HG03342 (cell line): ENCODE data around the gene ARGLU1.

Source experiments
- ATAC-seq: cut with Tn5 transposase; IDR thresholded peaks from one replicate; pipeline ENCODE4 v1.9.1; 2021; ENCODE audit warnings: mild to moderate bottlenecking, moderate library complexity; ENCODE audit not compliant: unreplicated experiment

ARGLU1 gene

DNA sequence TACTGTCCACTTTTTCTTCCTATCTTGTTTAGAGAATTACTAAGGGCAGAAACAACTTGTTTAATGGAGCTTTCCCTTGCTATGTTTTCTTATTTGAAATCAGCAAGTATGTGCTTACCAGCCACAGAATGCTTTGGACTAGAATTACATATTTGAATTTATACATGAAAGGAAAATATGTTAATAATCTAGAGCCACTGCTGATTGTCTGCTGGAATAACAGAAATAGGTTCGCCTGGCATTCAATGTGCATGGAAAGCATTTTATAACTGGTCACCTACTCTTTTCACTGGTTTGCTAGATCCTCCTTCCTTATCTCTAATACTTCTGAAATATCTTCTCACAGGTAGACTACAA lies 40.5 kb downstream of the ARGLU1 start:
- no peak for ATAC-seq

DNA sequence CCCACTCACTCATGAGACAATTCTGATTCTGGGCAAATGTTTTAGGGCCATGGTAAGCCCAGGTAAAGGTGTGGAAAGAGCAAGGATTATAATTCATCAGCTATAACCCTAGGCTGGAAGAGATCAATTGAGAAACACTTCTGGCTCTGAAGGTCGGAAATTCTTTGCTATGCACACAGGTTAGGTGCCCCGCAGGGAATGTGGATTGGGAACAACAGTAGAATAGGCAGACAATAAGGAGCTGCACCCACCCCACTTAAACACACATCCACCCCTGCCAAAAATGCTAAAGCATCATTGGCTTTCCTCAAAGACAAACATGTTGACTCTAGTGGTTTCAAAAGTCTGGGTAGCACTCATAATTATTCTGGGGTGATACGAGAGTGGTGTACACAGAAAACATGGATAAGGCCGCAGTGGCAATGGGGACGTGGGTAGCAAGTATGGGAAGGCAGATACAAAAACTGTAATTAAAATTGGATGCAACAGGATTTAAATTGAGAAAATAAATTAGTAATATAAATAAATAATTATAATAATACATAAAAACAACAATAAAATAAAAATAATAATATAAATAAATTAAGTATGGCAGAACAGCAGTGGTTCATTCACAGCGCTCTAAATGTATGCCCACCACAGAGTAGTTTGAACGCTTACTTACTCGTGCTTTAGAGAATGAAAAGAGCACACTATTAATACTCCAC lies 41.0 kb downstream of the ARGLU1 start:
- no peak for ATAC-seq

DNA sequence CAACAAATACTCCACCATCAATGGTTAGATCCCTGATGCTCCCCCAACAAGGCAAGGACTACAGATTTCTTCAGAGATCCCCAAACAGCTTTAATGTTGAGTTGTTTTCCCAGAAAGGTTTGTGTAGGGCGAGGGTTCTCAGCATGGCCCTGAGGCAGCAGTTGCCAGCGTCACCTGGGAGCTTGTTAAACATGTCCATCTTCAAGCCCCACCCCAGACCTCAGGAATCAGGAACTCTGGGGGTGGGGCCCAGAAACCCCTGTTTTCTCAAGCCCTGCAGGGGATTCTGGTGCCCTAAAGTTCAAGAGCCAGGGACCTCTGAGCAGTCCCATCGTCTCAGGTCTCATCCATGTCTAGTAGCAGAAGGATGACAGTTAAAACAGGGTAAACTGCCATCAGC lies 42.1 kb downstream of the ARGLU1 start:
- no peak for ATAC-seq

DNA sequence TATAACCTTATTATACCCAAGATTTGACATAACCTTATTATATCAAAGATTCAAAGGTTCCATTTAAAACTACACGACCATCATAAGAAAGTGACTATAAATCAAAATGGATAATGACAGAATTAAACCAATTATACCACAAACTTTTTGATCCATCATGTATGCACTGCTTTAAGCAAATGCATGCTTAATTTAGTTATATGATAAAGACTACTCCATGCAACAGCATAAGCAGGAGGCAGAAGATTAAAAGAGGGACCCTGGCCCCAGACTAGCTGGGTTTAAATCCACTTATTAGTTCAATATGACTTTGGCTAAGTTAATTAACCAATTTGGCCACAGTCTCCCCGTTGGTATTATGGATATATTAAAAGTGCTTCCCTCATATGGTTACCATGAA lies 43.8 kb downstream of the ARGLU1 start:
- ATAC-seq = no peak

DNA sequence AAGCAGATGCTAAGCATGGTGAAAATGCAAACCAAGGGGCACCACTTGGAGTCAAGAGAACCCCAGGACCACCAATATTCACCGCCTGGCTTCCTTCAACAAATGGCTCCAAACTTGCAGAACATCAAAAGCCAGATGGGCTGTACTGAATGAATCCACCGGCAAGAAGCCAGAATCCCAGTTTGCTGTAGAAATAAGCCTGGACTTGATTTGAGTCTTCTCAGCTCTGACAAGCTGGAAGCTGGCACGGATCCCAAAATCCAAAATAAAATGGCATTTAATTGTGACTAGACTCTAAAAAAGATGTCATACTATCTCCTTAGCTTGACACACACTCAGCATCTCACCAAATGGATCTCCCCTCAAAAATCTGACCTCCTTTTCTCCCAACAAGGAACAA lies 44.4 kb downstream of the ARGLU1 start:
- no peak for ATAC-seq

DNA sequence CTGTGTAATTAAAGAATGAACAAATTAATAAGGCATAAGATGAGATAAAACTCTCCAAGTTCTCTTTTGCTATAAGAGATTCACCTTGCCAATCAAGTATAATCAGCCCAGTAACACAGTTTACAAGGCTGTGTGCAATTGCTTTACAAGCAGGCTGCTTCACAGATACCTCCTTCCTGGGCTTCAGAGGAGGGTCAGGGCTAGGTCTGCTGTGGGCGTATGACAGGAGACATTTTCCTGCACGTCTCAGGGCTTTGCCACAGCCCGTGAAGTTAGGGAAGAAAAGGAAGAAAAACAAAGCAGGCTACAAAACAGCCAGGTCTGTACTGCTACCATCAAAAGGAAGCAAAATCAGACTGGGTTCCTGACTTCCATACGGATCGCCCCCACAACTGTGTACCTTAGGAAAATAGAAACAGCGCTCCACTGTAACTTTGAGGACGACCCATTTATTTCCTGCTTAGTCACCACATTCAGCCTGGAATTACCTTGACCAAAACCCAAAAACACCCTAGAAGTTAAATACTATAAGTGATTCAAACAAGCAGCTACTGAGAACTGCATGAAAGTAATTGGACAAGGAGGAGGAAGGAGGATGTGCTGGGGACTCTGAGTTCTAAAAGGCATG lies 44.9 kb downstream of the ARGLU1 start:
- no peak for ATAC-seq

DNA sequence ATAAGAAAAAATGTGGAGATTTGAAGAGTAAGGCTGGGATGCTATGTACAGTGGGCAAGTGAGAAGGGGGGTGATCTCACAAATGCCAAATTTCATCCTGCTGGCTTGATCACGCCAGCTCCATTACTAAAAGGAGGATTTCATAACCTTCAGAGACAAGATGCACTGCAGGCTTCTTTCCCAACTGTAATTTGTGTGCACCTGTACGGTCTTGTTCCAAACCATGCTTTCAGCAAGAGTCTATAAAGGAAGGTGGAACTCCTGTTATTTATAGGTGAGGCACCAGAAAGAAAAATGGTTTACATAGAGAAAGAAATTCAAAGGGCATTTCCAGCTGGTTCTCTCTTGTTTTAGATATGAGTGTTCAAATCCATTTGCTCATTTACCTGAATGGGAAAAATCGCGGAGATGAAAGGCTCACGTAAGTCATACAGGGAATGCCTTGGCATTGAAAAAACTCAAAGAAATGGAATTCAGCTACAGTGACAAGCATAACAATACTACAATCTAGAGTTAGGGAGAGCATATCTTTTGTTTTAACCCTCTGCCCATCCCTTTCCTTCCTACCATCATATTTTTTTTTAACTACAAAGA lies 45.7 kb downstream of the ARGLU1 start:
- no peak for ATAC-seq

DNA sequence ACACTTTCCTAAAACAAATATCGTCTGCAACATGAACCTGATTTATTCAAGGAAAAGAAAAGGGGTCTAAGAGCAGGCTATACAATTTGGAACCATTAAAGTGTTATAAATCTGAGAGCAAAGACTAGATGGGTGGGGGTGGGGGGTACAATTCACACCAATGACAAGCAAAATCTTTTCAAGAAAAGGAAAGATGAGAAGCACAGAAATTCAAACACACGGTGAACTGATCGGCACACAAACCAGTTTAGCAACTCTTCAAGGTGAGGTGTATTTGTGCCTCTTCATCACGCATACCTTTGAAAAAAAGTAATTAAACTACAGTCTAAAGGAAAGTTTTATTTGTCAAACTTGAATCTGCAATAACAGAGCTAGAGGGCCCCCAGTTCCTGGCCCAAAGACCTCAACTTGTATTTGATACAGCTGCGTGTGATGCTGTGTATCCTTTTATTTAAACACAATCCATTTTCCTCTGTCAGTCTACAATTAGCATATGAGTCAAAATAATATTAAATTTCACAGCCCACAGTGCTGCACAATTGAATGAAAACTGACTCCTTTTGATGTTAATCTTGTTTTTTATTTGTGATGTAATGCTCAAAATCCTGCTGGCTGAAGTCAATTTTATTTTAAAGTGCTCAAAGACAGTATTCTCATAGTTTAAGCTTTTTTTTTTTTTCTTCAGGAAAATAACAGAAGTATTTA lies 46.7 kb downstream of the ARGLU1 start:
- ATAC-seq = no peak

DNA sequence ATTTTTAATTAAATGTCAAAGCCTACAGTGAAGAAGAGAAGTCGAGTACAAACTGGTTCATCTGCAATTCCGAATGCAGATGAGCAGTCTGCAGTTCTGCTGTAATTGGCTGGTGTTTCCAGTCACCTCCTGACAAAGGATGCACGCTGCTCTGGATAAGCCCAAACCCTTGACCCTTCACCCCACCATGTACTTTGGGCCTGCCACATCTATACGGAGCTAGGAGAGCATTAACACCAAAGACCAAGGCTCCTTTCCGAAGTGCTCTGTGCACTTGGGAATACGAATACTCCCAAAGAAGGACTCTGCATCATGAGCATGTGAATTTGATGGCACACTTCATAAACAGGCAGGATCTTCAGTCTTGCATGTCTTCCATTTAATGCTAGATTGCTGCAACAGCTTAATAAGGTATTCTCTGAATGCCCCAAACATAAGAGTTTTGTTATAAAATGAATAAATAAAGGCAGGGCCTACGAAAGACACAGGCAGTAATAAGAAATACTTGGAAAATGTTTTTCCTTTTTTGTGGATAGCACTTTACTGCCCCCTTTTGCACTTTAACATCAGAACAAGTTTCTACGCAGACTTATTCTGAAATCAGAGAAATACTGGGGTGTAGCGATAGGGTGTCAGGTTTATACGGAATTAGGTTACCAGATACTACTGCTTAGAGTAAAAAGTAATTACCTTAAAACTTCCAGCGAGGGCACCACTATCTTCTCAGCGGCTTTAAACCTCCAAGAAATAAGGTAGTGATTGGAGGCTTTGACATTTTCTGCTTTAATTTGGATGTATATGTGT lies 47.5 kb downstream of the ARGLU1 start:
- no peak for ATAC-seq

DNA sequence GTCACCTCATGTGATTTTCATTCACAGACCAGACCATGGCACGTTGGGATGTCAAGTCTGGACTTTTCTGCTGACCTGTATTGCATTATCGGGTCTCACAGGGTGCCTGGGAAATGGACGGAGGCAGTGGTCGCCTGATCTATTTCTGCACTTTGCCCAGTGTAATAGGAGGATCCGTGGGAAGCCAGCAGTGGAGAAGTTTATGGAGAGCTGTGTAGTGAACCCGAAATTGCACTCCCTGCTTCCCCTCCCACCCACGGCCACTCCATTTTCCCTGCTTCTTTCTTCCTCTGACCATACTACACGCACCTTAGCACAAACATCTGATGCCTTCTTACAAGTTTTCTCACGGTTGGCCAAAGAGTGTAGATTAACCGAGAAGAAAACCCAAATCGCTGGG lies 49.4 kb downstream of the ARGLU1 start:
- ATAC-seq = no peak

DNA sequence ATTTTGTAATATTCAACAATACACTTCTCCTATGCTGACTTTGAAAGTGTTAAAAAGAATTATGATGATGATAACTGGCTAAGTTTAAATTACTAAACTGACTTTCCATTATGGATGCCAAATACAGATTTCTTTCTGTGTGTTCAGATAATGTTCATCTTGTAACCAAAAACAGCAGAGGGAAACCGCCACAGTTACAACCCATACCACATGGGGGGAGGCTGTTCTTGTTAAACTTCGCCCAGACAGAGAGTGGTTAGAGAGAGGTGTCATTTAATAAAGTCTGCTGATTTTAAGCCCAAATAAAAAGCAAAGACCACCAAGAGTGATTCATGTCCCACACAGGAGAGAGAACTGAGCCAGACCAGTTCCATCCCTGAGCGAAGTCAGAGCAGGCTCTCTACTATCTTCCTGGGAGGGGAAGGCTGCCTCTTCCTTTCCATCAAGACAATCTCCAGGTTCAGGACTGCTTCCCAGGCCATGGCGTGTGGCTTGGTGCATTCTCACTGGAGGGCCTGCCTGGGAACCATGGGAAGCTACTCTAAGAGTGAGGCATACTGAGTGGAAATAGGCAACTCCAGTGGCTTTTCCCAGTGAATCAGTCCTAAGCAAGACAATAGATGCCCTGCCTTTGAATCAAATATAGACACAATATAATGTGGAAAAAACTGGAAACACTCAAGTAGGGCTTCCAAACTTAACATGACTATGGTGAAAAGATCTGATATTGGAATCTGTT lies 50.7 kb downstream of the ARGLU1 start:
- no peak for ATAC-seq

DNA sequence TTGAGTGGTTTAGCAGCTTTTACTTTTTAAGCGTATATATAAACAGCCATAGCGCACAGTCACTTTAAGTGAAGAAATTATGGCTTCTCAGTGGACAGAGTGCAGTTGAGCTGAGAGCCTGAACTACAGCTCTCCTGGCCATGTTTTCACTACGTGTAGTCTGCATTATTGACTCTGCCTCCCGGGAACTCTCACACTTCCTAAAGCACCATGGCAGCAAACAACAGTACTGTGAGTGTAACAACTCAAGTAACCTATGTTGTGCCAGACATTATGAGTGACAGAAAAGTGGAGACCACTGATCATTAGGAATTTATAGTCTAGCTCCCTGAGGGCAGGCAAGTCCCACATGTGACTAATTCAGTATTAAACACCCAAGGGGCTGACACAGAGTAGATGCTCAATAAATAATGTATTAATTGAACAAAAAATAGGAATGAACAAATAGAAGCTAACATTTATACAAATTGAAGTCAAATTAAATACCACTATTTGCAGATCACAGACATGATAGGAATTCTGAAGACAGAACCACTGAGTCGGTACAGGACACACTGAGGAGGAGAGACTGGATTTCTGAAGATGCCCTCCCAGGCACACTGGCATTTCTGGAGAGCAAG lies 52.2 kb downstream of the ARGLU1 start:
- no peak for ATAC-seq

DNA sequence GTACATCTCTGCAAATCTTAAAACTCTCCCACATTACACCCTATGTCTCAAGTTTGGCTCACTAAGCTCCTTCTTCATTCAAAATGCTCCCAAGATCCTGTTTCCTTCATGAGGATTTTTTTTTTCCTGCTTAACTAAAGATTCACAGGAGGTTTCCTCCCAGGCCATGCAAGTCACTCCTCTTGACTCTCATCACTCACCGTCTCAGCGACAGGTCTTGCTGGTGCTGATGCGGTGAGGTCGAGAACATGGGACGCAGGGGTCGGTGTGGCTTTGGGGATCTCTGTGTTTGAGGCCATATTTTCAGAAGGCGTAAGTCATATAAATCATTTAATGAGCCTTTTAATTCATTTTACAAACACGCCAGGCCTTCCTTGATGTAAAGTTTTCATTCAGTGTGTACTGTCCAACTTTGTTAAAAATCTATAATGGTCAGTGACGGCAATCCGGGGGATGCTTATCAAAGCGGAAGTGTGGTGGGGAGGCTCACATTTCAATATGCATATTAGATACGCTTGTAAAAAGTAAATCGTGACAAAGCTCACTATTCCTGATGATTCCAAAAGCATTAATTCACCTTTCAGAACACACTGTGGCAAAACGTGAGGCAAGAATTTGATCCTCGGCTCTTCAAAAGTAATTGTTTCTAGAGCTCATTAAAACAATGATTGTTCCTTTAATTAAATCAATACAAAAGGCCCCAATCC lies 52.9 kb downstream of the ARGLU1 start:
- no peak for ATAC-seq

DNA sequence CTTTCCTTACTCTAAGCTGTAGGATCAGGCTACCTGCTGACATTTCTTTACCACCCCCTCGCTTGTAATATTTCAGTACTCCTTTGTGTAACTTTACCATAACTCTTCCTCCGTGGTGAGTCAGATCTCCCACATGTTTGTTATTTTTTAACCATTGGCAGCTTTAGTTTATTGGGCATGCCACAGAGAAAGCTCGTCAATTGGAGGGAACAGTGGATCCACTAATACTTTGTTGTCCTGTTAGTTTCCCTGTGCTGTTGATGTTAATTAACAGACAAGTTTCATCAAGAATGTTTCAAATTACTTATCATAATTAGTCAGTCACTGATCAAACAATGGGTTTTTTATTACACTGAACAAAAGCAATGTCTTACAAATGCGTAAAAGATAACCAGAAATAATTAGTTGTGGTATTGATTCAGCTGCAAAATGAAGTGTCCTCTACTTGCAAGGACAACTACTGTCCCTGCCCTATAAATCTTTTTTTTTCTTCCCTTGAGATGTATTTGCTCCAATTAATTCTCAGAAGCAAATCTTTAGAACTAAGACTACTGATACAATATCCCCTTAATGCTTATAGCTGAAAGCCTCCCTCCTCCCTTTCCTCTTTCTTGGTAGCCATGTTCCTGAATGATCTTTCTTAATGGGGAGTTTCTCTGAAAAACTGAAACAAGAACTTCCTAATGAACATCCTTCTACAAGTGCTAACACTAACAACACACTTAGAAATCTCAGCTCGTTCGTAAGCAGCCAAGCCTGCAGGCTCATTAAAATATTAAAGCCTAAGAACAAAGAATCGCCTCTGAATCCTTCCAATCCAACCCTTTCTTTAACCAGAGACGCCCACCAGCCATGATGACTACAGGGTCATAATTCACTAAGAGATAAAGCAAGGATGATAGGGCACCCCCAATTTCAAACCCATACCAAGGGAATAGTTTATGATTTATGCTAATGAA lies 54.6 kb downstream of the ARGLU1 start:
- no peak for ATAC-seq

DNA sequence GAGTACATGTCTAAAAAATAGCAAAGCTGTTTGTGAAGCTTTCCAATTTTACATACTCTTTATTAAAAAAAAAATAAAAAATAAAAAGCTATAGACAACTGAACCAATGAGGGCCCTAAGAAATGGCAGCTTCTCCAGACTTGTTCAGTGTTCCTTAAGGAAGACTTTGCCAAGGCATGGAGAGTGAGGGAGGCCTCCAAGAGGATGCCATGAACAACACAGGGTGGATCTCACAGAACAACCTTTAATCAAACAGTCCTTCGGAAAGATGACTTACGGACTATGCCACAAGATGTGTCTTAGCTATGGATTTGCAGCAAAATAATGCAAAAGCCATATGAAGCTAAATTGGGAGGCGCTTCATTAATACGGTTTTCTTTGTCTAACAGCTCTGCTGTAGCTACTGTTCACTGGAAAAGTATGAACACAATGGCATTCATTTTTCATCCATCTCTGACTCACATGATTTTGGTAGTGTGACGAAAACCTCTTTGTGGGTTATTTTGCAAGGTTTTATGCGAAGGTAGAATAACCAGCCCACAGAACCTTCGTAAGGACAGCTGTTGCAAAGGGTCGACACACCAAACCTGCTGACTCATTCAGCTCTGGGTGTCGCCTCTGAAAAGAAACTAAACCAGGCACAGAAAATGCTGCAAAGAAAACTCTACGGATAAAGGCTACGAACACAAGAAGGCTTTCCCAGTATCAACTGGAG lies 60.2 kb downstream of the ARGLU1 start:
- ATAC-seq = peak; percentile 95

DNA sequence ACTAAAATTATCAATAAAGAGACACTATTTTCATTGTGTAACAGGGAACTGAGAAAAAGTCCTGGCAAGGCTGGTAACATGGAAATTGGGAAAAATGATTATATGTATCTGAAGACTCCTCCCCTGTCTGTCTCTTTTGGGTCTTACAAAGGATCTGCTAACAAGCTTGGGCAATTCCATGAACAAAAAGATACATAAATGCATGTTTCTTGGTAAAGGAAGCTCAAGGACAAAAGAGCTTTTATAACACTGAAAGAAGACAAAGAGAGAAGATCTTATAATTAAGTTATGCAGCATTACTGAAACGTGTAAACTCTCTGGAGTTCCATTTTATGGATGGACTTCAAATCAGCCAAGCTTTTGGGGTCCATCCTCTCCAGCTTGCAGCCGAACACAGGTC lies 61.7 kb downstream of the ARGLU1 start:
- no peak for ATAC-seq

DNA sequence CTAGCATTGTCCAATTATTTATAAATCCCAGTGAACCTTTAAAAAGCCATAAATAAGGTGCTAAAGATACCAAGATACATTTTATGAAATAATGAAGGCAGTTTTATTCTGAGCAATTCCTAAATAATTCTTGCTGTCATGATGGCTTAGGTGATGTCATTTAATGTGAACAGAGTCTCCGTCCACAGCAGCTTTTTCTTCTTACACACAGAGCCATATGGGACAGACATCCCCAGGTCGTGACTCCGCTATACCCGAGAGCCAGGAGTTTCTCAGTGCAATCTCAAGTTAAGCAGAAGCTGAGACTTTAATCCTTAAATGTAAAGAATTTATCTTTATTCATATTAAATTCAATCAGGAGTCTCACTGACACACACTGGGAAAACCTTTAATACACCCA lies 62.2 kb downstream of the ARGLU1 start:
- ATAC-seq = no peak

DNA sequence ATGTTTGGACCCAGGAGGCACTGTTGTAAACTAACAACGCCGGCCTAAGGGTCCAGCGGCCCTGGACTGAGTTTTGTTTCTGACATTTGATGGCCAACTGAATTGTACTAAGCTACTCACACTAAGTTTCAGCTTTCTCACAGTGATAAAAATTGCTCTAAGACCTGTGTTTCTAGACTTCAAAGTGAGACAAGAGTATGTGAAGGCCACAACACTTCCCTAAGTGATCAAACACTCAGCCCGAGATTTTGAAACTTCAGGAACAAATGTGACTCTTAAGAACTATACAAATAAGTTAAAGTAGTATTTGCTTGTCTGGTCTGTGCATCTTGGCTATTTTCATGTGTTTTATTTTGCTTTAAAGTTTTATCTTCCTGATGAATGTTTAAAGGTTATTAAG lies 62.6 kb downstream of the ARGLU1 start:
- ATAC-seq = no peak
